GM23248 (cell line): ENCODE measurements around the gene PFKFB1. TPM values are rescaled to one million over a fixed set of nuclear protein-coding genes. Genes with fewer than 3 reads are reported as not detected.

Experiments
- DNase-seq: peaks from one replicate; pipeline ENCODE4 v3.0.0-alpha.2; 2015
- H2AFZ ChIP-seq: fragments of 200-600 bp; sonication (generic); 2 replicates; pipeline ENCODE4 v1.6.1; 2016; ENCODE audit warnings: antibody characterized with exemption
- H3F3A ChIP-seq: fragments of 200-600 bp; sonication (generic); 2 replicates; pipeline ENCODE4 v1.6.1; 2016; ENCODE audit warnings: mild to moderate bottlenecking, antibody characterized with exemption, mixed run types; ENCODE audit not compliant: insufficient read depth
- H3K27ac ChIP-seq: fragments of 200-600 bp; sonication (generic); 2 replicates; pipeline ENCODE4 v1.5.1; 2016; ENCODE audit warnings: mild to moderate bottlenecking
- H3K27me3 ChIP-seq: fragments of 200-600 bp; sonication (generic); replicated peaks from 2 replicates; pipeline ENCODE4 v1.6.1; 2016; ENCODE audit warnings: mild to moderate bottlenecking; ENCODE audit not compliant: insufficient read depth
- H3K36me3 ChIP-seq: fragments of 200-600 bp; sonication (generic); 2 replicates; pipeline ENCODE4 v1.6.1; 2016; ENCODE audit warnings: low read depth, mild to moderate bottlenecking
- H3K4me1 ChIP-seq: fragments of 200-600 bp; sonication (generic); 2 replicates; pipeline ENCODE4 v1.6.1; 2016; ENCODE audit warnings: mild to moderate bottlenecking; ENCODE audit not compliant: insufficient read depth
- H3K4me2 ChIP-seq: fragments of 200-600 bp; sonication (generic); one replicate; pipeline ENCODE4 v1.6.1; 2016; ENCODE audit warnings: mild to moderate bottlenecking; ENCODE audit not compliant: unreplicated experiment
- H3K4me3 ChIP-seq: fragments of 200-600 bp; sonication (generic); 2 replicates; pipeline ENCODE4 v1.5.1; 2016; ENCODE audit warnings: mild to moderate bottlenecking
- H3K79me2 ChIP-seq: fragments of 200-600 bp; sonication (generic); 2 replicates; pipeline ENCODE4 v1.6.1; 2016; ENCODE audit warnings: mild to moderate bottlenecking; ENCODE audit not compliant: insufficient read depth
- H3K9ac ChIP-seq: fragments of 200-600 bp; sonication (generic); 2 replicates; pipeline ENCODE4 v1.6.1; 2016; ENCODE audit warnings: mild to moderate bottlenecking
- H3K9me2 ChIP-seq: fragments of 200-600 bp; sonication (generic); 2 replicates; pipeline ENCODE4 v1.6.1; 2016; ENCODE audit warnings: mixed run types, mild to moderate bottlenecking, moderate library complexity; ENCODE audit not compliant: insufficient read depth
- H3K9me3 ChIP-seq: fragments of 200-600 bp; sonication (generic); one replicate; pipeline ENCODE4 v1.6.1; 2017; ENCODE audit warnings: low read depth
- H4K20me1 ChIP-seq: fragments of 200-600 bp; sonication (generic); 2 replicates; pipeline ENCODE4 v1.6.0; 2016; ENCODE audit not compliant: insufficient read depth
- EZH2 ChIP-seq: fragments of 200-600 bp; sonication (generic); IDR thresholded peaks from 2 replicates; pipeline ENCODE4 v1.6.1; 2018; ENCODE audit warnings: antibody characterized with exemption, mild to moderate bottlenecking; ENCODE audit not compliant: insufficient read depth, poor library complexity, severe bottlenecking
- EZH2phosphoT487 ChIP-seq: fragments of 200-600 bp; sonication (generic); IDR thresholded peaks from 2 replicates; pipeline ENCODE4 v1.6.1; 2018; ENCODE audit warnings: antibody characterized with exemption, moderate library complexity, mild to moderate bottlenecking, low read depth; ENCODE audit not compliant: insufficient read depth
- WGBS, 2 experiments: methylation state at CpG; one replicate each; pipeline ENCODE4 v1.1.6; 2015 to 2017; ENCODE audit warnings: low lambda C conversion rate in 2 of 2, low coverage in 1 of 2; ENCODE audit errors: missing lambda C conversion rate in 2 of 2; 5-methylcytosine and 5-hydroxymethylcytosine counted together
- in situ Hi-C: fragments of 300-500 bp; cut with MboI; formaldehyde crosslinking; loops from 2 replicates; pipeline ENCODE4 v1.15.0; 2020
- polyA plus RNA-seq: library from polyadenylated mRNA; unstranded; fragments of >200 nt; fragmentation: Nextera tagmentation; extraction: Ambion mirVana; gene quantifications from 2 replicates; pipeline ENCODE4 v1.2.1, GENCODE V29; 2016
- total RNA-seq: library from RNA; depleted of rRNA; stranded (reverse); fragments of >200 nt; shearing (Covaris generic); gene quantifications from 2 replicates; pipeline ENCODE4 v1.2.3, GENCODE V29; 2014

Gene PFKFB1
- total and polyA plus RNA-seq, 2 experiments from 2014 or later, result not detected

GRCh38 chrX:54945224-54945623 is 48.8 kb downstream of the PFKFB1 start:
- in situ Hi-C loops, result no loop called here
- 78 to 83% methylated on average over 6 of the region's 6 CpGs for WGBS, 2 experiments

GRCh38 chrX:54944816-54945215 is 49.2 kb downstream of the PFKFB1 start:
- Histone ChIP-seq H3F3A (no peaks in the 10 kb centered on the region), H3K36me3 (no peaks in the 10 kb centered on the region), H3K9me3 (no peaks in the 10 kb centered on the region), H3K27me3 (no peaks in the 10 kb centered on the region), H3K27ac (no peak overlapping the region), H3K9me2 (no peaks in the 10 kb centered on the region), H2AFZ (no peak overlapping the region), H3K9ac (no peak overlapping the region), H3K4me2 (no peak overlapping the region), H3K79me2 (no peaks in the 10 kb centered on the region), H4K20me1 (no peaks in the 10 kb centered on the region), H3K4me1 (no peaks in the 10 kb centered on the region), H3K4me3 (no peak overlapping the region)
- no peak for DNase-seq
- no peak for TF ChIP-seq EZH2phosphoT487
- no peak for TF ChIP-seq EZH2
- in situ Hi-C loops, result no loop called here

More at GRCh38 chrX:54945224-54945623, 48.8 kb downstream of the PFKFB1 start:
- no peaks in the 10 kb centered on the region for H3K9me2 ChIP-seq
- no peak overlapping the region for H3K4me2 ChIP-seq
- no peaks in the 10 kb centered on the region for H3F3A ChIP-seq
- no peaks in the 10 kb centered on the region for H3K27me3 ChIP-seq
- H2AFZ ChIP-seq, result no peak overlapping the region
- H3K9ac ChIP-seq, result no peak overlapping the region
- no peak for DNase-seq
- H3K79me2 ChIP-seq, result no peaks in the 10 kb centered on the region
- no peaks in the 10 kb centered on the region for H3K4me1 ChIP-seq
- no peak overlapping the region for H3K27ac ChIP-seq
- no peaks in the 10 kb centered on the region for H4K20me1 ChIP-seq
- H3K4me3 ChIP-seq, result no peak overlapping the region
- no peaks in the 10 kb centered on the region for H3K9me3 ChIP-seq
- TF ChIP-seq EZH2, result no peak
- TF ChIP-seq EZH2phosphoT487, result no peak
- H3K36me3 ChIP-seq, result no peaks in the 10 kb centered on the region

GRCh38 chrX:54937416-54937815 is 56.6 kb downstream of the PFKFB1 start:
- no peak overlapping the region for H2AFZ ChIP-seq
- H3K79me2 ChIP-seq, result no peaks in the 10 kb centered on the region
- in situ Hi-C loops, result no loop called here
- no peak overlapping the region for H3K4me2 ChIP-seq
- no peaks in the 10 kb centered on the region for H3K27me3 ChIP-seq
- 53 to 61% methylated on average over 4 of the region's 4 CpGs for WGBS, 2 experiments
- no peaks in the 10 kb centered on the region for H3K4me1 ChIP-seq
- H4K20me1 ChIP-seq, result no peaks in the 10 kb centered on the region
- H3K9me2 ChIP-seq, result no peaks in the 10 kb centered on the region
- no peaks in the 10 kb centered on the region for H3K36me3 ChIP-seq
- no peak for TF ChIP-seq EZH2
- no peak for TF ChIP-seq EZH2phosphoT487
- H3F3A ChIP-seq, result no peaks in the 10 kb centered on the region
- no peaks in the 10 kb centered on the region for H3K9me3 ChIP-seq
- H3K4me3 ChIP-seq, result no peak overlapping the region
- no peak overlapping the region for H3K27ac ChIP-seq
- no peak overlapping the region for H3K9ac ChIP-seq
- DNase-seq, result no peak

- in situ Hi-C loops, result no loop called here
- H3K9ac ChIP-seq, result no peak overlapping the region
- H3K27me3 ChIP-seq, result no peaks in the 10 kb centered on the region
- no peak overlapping the region for H2AFZ ChIP-seq
- no peak overlapping the region for H3K4me3 ChIP-seq
- no peak overlapping the region for H3K4me2 ChIP-seq
- H3K4me1 ChIP-seq, result no peaks in the 10 kb centered on the region
- TF ChIP-seq EZH2 (no peak), EZH2phosphoT487 (no peak)
- H3K9me2 ChIP-seq, result no peaks in the 10 kb centered on the region
- no peaks in the 10 kb centered on the region for H3K36me3 ChIP-seq
- no peaks in the 10 kb centered on the region for H3K79me2 ChIP-seq
- no peak for DNase-seq
- WGBS, 2 experiments, result 80 to 91% methylated on average over 1 to 2 of the region's 4 CpGs
- H4K20me1 ChIP-seq, result no peaks in the 10 kb centered on the region
- H3K27ac ChIP-seq, result no peak overlapping the region
- no peaks in the 10 kb centered on the region for H3F3A ChIP-seq
- no peaks in the 10 kb centered on the region for H3K9me3 ChIP-seq
Measured at GRCh38 chrX:54935306-54935705, 58.7 kb downstream of the PFKFB1 start.

GRCh38 chrX:54934890-54935289 is 59.1 kb downstream of the PFKFB1 start:
- Histone ChIP-seq H3K36me3 (no peaks in the 10 kb centered on the region), H3F3A (no peaks in the 10 kb centered on the region), H3K27me3 (no peaks in the 10 kb centered on the region), H3K9ac (no peak overlapping the region), H3K4me1 (no peaks in the 10 kb centered on the region), H3K9me3 (no peaks in the 10 kb centered on the region), H2AFZ (no peak overlapping the region), H3K79me2 (no peaks in the 10 kb centered on the region), H3K27ac (no peak overlapping the region), H4K20me1 (no peaks in the 10 kb centered on the region), H3K4me2 (no peak overlapping the region), H3K4me3 (no peak overlapping the region), H3K9me2 (no peaks in the 10 kb centered on the region)
- in situ Hi-C loops, result no loop called here
- 43% methylated on average over 2 of the region's 3 CpGs; no CpG with 5 or more reads in 1 of the 2 experiments for whole genome bisulfite sequencing, 2 experiments
- DNase-seq, result no peak
- TF ChIP-seq EZH2phosphoT487 (no peak), EZH2 (no peak)
